HG02943 (cell line): ENCODE results near the gene NLGN2.
"Not testable (repeated sequence)": the region's sequence is repeated elsewhere in the genome, so short reads cannot be mapped to it uniquely, and the experiment has no call there.

Source experiments
- ATAC-seq: cut with Tn5 transposase; IDR thresholded peaks from one replicate; pipeline ENCODE4 v1.9.1; 2021; ENCODE audit warnings: mild to moderate bottlenecking, low read depth, moderate library complexity; ENCODE audit not compliant: unreplicated experiment

NLGN2 gene

DNA sequence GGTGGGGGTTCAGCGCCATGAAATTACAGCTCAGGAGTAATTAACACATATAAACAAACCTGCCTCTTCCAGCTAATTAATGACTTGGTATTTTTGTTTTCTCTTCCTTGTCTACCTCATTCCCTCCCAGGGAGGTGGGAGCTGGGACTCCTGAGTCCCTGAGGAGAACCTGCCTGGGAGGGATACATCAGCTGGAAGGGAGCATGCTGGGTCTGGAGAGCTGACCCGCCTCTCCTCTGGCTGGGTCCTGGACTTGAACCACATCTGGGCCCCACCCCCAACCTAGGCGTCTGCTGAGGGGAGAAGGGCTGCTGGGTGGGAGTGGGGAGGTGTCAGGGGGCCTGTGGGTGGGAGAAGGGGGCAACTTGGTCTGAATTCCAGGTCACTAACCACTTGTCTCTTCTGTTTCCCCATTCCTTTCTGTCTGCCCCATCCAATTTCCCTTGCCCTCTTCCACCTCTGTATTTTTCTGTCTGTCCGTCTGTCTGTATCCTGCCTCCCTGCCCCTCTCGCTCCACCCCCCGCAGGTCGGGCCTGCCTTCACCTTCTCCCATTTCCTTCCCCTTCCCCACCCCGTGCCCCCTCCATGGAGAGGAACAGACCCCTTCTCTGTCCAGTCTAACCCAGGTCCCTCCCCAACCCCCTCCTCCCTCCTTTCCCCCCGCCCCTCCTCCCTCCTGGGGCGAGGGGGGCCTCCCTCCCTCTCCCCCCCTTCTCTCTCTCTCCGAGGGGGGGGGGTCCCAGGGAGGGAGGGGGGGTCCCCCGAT, at the start of gene NLGN2:
NLGN2 (plus strand) TSS at position 361 of the 767 bp plus-strand sequence. CDS start 411 bp downstream, outside the sequence.
- ATAC-seq, result no peak

GRCh38 chr17:7361906-7362305, 45.7 kb upstream of the NLGN2 start:
- no peak for ATAC-seq

GRCh38 chr17:7363311-7363710, 44.3 kb upstream of the NLGN2 start:
- no peak for ATAC-seq

DNA sequence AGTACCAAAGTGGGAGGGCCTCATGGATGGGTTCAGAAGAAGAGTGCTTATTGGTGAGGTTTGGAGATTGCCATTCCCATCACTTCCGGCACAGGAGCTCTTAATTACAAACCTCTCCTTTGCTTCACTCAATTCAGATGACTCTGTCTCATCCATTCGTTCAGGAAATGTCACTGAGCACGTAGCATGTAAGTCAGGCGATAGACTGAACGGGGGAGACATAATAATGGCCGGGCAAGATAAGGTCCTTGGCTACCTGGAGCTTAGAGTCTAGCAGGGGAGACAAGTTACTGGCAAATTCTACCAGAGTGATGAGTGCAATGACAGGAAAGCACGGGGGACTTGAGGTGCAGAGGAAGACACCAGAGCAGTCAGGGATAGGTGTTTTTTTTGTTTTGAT, 41.7 kb upstream of the NLGN2 start:
- ATAC-seq, result not testable (repeated sequence)

- ATAC-seq, result no peak
Observed at GRCh38 chr17:7367083-7367482, 40.6 kb upstream of the NLGN2 start.

- no peak for ATAC-seq
Observed at GRCh38 chr17:7367918-7368598, 39.6 kb upstream of the NLGN2 start.

GRCh38 chr17:7368599-7368994, 39.0 kb upstream of the NLGN2 start:
- ATAC-seq, result not testable (repeated sequence)

GRCh38 chr17:7369825-7370224, 37.8 kb upstream of the NLGN2 start:
- no peak for ATAC-seq

GRCh38 chr17:7370853-7371252, 36.8 kb upstream of the NLGN2 start:
- no peak for ATAC-seq

DNA sequence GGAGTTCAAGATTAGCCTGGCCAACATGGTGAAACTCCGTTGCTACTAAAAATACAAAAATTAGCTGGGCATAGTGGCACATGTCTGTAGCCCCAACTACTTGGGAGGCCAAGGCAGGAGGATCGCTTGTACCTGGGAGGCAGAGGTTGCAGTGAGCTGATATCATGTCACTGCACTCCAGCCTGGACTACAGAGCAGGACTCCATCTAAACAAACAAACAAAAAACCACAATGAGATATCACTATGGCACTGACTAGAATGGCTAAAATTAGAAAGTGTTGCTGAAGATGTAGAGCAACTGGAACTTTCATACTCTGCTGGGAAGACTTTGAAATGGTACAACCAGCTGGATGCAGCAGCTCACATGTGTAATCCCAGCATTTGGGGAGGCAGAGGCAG, 33.3 kb upstream of the NLGN2 start:
- no peak for ATAC-seq

- no peak for ATAC-seq
Observed at GRCh38 chr17:7379134-7379533, 28.5 kb upstream of the NLGN2 start.

GRCh38 chr17:7380321-7380720, 27.3 kb upstream of the NLGN2 start:
- ATAC-seq, result no peak

DNA sequence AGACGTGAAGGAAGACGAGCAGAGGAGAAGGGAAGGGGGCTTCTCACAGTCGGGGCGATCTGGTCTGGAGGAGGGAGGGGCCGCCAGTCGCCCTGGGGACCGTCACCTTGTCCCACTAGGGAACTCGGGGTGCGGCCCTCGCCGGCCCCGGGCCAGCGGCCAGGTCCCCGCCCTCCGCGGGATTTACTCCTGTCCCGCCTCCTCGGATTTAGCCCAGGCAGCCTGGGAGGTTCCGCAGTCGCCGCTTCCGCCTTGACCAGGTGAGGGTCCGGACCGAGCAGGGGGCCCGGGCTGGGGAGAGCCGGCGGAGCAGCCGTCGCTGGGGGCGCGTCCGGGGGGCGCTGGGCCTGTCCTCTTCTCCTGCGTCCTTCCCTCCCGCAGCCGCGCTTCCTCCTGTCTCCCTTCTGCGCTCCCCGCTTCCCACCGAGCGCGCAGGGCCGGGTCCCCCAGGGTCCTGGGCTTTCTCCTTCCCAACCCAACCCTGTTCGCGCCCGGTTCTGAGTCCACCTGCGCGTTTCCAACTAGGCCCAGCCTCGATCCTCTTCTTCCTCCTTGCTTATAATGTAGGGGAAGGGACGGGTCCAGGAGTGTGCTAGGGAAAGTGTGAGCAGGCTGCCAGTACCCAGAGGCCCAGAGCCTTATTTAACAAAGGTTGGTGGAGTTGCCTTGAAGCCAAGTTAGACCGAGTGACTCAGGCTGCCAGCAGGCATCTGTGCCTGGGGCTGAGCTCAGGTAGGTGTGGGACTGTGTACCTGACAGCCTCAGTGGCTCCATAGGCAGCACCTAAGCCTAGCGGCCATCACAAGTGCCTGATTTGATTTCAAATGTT, 26.6 kb upstream of the NLGN2 start, which contains the start of gene TNK1:
TNK1 (plus strand) TSS at position 235 of the 829 bp plus-strand sequence. CDS start 1,838 bp downstream, outside the sequence.
- no peak for ATAC-seq

- no peak for ATAC-seq
Observed at GRCh38 chr17:7382901-7383300, 24.7 kb upstream of the NLGN2 start.

DNA sequence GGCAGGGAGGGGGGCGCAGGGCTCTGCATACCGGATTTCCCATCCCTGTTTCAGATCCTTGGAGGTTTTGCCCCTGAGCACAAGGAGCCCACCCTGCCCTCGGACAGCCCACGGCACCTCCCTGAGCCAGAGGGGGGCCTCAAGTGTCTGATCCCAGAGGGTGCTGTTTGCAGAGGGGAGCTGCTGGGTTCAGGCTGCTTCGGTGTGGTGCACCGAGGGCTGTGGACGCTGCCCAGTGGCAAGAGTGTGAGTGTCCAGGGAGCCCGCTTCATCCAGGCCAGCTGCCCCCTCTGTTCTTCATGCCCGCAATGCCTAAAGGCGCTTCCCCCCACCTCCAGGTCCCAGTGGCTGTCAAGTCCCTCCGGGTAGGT, 24.3 kb upstream of the NLGN2 start:
- ATAC-seq, result no peak

DNA sequence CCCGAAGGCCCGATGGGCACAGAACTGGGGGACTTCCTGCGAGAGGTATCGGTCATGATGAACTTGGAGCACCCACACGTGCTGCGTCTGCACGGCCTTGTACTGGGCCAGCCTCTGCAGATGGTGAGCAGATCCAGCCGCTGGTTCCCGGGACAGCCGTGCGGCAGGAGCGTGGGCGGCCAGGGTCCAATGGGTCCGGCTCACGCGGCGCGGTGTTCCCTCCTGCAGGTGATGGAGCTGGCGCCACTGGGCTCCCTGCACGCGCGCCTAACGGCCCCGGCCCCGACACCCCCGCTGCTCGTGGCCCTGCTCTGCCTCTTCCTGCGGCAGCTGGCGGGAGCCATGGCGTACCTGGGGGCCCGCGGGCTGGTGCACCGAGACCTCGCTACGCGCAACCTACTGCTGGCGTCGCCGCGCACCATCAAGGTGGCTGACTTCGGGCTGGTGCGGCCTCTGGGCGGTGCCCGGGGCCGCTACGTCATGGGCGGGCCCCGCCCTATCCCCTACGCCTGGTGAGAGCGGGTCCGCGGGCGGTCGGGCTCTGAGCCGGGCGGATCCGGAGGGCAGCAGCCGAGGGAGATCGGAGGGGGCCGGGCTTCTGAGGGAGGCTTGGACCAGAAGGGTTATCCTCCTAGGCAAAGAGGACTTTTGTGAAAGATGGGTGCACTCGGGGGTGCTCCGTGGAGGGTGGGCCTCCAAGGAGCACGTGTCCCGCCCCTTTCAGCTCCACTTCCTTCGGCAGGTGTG, 23.7 kb upstream of the NLGN2 start:
- ATAC-seq, result no peak

- no peak for ATAC-seq
Observed at GRCh38 chr17:7384489-7385081, 23.1 kb upstream of the NLGN2 start.

DNA sequence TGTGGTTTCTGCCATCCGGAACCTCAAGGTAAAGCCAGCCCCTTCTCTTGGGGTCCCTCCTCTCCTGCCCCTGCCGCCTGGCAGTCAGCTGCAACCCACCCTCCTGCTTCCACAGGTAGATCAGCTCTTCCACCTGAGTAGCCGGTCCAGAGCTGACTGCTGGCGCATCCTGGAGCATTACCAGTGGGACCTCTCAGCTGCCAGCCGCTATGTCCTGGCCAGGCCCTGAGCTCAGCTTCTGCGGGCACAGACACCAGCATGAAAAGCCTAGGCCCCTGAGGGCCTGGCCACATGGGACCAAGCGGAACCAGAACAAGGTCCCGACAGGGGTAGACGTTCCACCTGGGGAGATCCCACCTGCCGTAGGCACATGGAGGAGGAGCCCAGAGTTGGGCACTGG, 18.8 kb upstream of the NLGN2 start:
- ATAC-seq, result no peak

DNA sequence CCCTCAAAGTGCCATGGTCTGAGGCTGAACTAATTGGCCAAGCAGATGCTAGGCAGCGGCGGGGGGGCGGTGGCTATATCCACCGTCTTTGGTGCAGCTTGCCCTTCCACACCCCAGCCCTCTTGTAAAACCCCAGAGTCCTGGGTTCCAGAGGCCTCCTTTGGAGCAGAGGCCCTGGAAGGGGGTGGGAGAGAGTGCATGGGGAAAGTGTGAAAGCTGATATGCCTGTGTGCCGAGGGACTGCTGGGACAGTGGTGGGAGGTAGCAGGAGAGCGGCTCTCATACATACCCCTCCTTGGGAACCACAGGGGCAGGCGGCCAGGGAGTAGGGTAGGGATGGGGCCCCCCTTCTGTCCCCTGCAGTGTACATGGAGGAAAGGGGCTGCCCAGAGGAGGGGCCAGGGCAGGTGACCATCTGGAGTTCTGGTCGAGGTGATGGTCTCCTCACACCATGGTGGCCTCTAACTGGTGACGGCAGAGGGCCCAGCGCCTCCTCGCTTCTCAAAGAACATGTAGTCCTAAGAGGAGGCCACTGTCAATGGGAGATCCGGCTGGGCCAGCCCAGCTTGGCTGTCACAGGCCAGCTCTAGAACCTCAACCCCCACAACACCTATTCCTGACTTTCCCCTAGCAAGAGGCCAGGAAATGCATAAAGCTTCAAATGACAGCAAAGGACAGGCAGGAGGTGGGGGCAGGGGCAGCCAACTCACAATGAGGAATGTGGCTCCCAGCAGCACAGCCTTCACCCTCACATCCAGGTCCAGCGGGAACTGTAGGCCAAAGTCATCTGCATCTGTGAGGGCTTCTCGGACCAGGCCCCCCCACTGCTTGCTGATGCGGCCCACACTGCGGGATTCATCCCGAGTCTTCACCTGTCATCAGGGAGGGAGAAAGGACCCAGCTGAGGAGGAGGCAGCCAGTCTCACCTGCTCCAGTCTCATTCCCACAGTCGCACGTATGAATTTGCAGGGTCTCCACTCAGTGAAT, 17.4 kb upstream of the NLGN2 start:
- ATAC-seq, result no peak
